CD4-positive, alpha-beta T cell treated with Interleukin-10 for 1 hour (primary cell): ENCODE results near the gene ZNF358.

Experiments
- DNase-seq: peaks from one replicate; pipeline ENCODE4 v3.0.0-alpha.2; 2020

Gene ZNF358

DNA sequence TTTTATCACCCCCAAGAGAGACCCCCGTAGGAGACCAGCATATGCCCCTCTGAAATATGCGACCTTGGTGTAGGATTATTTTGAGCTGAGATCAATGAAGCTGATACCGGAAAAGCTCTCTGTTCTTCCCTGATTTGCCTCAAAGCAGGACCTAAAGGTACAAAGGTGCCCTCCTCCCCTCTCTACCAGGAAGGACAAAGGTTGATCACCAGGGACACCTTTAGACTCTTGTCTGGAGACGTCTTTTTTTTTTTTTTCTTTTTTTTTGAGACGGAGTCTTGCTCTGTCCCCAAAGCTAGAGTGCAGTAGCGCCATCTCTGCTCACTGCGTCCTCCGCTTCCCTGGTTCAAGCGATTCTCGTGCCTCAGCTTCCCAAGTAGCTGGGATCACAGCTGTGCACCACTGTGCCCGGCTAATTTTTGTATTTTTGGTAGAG is 26.3 kb upstream of the ZNF358 start:
- DNase-seq = no peak

DNA sequence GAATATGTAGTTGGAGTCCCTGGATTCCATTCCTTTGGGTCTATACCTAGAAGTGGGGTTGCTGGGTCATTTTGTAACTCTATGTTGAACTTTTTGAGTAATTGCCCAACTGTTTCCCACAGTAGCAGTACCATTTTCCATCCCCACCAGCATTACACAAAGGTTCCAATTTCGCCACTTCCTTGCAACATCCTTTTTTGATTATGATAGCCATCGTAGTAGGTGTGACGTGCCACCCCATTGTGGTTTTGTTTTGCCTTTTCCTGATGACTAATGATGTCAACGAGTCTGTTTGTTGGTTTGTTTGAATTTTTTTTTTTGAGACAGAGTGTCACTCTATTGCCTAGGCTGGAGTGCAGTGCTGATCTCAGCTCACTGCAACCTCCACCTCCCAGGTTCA is 23.8 kb upstream of the ZNF358 start:
- DNase-seq = peak; percentile 29

DNA sequence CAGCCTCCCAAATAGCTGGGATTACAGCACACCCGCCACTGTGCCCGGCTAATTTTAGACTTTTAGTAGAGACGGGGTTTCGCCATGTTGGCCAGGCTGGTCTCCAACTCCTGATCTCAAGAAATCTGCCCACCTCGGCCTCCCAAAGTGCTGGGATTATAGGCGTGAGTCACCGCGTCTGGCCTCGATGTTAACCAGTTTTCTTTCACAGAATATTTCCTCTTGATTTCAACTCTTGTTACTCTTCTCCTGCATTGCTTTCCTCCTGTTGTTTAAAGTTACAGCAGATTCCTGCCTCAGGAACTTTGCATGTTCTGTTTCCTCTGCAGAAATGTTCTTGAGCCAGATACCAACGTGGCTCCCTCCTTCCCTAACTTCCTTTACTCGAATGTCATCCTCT is 23.3 kb upstream of the ZNF358 start:
- no peak for DNase-seq

DNA sequence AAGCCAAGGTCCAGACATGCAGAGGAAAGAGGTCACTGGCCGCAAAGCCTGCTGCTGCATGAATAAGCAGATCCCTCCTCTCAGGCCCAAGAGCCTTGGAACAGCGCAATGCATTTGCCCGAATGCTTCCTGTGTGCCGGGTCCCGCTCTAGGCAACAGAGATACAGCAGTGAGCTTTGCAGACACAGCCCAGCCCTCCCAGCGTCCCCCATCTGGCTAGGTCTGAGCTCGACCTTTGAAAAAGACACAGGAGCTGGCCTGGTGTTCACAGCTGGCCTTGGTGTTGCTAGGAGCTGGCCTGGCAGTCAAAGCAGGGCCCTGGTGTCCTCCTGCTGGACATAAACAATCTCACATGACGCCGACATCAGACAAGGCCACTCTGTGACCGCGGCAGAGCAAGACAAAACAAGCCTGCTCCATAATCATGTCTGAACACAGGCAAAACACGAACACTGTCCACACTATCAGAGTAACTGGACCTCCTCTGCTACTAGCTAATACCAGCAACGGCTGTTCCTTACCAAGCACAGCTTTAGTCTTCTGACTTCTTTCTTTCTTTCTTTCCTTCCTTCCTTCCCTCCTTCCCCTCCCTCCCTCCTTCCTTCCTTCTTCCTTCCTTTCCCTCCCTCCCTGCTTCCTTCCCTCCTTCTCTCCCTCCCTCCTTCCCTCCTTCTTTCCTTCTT is 21.3 kb upstream of the ZNF358 start:
- no peak for DNase-seq

DNA sequence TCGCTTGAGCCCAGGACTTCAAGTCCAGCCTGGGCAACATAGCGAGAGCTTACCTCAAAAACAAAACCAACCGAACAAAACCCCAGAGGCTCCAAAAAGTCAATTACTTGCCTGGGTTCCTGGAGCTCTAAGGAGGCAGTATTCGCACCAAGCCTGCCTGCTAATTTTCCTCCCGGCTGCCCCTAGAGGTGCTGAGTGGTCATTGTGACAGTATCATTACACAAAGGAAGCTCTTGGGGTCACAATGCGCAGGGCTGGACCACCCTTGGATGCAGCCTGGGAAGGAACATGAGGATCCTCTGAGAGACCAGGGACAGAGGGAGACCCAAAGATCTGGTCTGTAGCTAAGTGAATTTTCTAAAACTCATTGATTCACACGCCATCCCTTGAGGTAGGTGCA is 18.6 kb upstream of the ZNF358 start:
- no peak for DNase-seq

DNA sequence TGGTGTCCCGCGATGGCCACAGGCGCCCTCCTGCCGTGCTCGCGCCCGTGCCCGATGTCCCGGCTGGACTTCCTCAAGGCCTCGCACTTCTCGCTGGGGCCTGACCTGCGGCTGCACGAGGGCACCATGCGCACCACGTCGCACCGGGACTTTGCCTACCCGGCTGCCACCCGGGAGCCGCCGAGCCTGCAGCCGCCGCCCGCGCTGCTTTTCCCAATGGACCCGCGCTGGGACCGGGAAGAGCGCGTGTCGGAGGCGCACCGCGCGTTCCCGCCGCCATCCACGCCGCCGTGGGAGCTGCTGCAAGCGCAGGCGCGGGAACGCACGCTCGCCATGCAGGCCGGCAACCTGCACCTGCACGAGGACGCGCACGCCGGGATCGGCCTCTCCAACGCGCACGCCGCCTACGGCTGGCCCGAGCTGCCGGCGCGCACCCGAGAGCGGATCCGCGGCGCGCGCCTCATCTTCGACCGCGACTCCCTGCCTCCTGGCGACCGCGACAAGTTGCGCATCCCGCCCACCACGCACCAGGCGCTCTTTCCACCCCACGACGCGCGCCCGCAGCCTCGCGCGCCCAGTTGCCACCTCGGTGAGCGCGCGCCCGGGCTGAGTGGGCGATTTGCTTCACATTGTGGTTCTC is 15.0 kb upstream of the ZNF358 start:
- peak; percentile 31 for DNase-seq

DNA sequence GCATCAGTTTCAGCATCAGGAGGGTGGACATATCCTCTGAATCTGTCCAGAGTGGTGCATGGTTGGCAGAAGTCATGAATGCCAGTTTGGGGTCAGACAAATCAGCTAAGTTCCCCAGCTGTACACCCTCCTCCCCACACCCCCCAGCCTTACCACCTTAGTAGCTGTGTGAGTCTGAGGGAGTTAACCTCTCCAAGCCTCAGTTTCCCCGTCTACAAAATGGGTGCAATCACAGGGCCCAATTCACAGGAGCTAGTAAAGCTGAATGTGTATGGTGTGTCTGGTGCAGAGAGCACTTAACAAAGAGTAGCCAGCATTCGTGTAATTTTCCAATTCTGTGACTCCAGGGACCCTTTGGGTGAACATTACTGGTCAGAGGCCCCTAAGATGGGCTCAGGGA is 13.4 kb upstream of the ZNF358 start:
- DNase-seq = no peak

DNA sequence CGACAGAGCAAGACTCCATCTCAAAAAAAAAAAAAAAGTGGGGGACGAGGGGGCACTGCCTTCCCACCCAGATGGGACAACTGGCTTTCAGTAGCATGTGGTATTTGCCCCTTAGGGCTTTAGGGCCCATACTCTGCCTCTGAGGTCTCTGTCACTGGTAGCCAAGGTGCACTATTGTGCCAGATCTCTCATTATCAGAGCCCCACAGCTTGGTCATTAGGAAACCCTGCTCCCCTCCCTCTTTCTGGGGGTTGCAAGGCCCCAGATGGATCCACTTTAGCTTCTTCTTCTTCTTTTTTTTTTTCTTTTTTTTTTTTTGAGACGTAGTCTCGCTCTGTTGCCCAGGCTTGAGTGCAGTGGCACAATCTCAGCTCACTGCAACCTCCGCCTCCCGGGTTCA is 11.2 kb upstream of the ZNF358 start:
- DNase-seq = no peak

DNA sequence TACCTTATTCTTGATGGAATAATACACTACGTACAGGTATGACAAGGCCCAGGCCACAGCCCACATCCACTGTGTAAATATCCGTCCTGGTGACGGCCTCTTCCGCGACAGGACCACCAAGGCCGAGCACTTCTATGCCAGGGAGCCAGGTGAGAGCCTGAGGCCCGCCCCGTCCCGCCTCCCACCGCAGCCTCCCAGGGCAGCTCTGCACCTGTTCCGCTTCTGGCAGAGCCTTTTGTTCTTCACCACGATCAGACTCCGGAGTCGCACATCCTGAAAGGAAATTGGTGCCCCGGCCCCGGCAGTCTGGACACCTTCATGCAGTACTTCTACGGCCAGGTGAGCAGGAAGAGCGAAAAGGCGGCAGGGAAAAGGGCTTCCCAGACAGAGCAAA is 10.6 kb upstream of the ZNF358 start:
- DNase-seq = no peak

DNA sequence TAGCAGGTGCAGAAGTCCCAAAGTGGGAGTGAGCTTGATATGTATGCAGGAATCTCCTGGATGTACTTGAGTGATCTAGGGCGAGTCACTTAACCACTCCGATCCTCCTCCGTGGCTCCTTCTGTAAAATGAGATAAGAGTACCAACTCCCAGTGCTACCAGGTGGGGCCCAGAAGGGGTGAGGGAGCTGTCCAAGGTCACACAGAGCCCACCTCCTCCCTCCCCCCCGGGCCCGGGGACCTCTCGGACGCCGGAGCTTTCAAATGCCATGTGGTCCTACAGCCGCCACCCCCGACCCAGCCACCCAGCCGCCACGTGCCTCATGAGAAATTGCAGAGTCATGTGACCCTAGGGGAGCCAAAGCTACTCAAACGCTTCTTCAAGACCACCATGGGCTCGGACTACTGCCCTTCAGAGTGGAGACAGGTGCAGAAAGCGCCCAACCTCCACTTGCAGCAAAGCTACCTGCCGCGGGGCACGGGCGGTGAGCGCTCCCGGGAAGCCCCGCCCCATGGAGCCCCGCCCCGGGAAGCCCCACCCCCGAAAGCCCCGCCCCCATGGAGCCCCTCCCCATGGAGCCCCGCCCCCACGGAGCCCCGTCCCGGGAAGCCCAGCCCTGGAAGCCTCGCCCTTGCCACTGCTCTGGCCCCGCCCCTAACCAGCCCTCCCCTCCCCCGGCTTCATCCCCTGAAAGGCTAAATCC is 10.1 kb upstream of the ZNF358 start:
- no peak for DNase-seq

DNA sequence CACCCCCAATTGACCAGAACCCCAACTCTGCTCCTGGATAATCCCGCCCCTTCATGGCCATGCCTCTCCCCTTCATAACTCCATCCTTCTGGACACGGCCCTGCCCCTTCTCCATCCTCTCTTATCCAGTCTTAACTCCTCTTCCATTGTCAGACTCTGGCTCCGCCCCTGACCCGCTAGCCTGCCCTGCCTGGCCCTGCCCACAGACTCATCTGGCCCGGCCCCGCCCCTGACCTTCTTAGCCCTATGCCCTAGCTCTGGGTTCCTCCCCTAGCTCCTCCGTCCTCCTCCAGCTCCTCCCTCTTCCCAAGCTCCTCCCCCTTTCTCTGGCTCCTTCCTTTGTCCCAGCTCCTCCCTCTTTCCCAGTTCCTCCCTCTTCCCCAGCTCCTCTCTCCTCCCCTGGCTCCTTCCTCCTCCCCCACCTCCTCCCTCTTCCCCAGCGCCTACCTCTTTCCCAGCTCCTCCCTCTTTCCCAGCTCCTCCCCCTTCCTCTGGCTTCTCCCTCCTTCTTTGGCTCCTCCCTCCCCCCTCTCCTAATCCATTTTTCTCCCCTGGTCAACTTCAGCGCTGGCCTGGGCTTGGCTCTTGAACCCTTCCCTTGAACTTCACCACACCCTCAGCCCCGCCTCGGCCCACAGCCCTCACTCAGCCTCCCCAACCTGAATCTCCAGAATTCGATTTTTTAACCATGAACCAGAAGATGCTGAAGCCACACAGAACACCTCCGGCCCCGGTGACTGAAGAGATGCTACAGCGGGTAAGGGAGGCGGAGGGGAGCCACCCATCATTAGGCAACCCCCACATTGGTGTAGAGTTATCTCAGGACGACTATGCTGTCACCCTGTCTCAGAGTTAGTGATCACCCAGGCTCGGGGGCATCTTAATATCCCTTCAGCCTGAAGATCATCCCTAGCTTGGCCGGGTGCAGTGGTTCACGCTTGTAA is 9.2 kb upstream of the ZNF358 start:
- DNase-seq = peak; percentile 39

DNA sequence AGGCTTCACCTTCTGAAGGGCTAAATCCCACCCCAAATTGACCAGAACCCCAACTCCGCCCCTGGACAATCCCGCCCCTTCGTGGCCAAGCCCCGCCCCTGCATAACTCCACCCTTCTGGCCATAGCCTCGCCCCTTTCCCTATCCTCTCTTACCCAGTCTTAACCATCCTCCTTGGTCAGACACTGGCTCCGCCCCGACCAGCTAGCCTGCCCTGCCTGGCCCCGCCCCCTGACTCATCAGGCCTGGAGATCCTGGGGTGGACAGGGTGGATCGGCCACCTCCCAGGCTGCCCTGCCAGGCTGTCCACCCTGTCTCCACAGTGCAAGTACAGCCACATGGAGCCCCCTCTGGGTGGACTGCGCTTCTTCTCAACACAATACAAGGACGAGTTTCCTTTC is 8.0 kb upstream of the ZNF358 start:
- no peak for DNase-seq

DNA sequence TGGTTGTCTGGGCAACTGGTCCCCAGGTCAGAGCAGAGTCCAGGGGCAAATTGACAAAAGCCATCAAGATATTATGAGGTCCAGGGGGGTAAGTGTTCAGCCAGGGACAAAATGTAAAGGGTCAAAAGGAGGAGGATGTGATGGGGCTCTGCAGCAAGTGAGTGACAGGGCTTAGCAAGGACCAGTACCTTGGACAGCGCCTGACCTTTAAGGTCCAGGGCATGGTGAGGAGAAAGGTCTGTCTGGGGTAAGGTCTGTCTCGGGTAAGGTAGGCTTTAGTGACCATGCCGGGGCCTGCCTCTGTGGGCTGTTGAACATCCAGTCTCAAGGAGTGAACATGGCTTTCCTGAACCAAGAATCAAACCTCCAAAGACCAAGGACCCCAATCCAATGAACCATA is 6.3 kb upstream of the ZNF358 start:
- DNase-seq = no peak

DNA sequence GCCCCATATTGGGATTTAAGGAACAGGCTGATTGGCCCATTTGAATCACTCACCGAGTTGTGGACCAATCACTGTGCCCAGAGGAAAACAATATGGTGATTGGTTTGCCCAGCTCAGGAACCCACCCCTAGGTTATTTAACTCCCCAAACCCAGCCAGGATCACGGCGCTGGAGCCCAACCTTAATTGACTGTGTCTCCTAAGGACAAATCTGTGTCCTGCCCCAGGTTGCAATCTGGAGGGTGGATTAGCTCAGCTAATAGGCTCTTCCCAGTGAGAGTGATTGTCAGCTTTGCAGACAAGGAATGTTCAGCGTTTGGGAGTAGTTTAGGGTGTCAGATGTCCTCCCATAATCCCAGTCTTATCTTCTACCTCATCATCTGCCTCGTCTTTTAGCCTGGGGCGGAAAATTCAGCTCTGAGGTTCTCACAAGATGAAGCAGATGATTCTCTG is 3.5 kb upstream of the ZNF358 start:
- no peak for DNase-seq

DNA sequence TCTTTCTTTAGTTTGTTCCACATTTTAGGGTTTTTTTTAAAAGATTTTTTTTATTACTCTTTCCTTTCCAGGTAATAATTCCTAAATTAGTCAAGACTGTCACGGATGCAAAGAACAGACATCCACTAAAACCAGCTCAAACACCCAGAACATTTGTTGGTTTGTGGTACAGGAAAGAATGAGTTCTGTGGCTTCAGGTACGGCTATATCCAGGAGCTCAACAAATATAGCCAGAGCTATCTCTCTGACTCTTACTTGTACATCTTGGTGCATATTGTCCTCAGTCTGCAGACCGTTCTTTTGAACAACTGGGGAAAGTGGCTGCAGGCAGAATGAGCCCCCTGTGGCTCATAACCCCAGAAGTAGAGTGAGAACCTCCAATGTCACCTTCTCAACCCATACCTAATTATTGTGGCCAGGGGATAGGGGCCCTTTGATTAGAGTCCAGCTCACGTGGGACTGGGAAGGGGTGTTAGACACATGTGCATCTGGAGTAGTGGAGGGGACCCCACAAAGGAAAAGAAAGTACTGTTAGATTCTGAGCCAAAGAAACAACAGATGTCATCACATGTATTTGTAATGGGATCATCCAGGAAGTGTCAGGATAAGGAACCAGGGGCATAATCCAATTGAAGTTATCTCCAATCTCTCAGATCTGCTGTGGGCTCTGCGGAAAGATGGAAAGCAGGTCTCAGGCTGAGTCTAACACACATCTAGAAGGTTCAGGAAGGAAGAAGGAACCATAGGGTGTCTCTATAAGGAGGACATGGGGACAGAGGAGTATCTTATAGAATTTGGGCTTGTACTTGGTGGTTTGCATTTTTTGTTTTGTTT is 1.9 kb upstream of the ZNF358 start:
- DNase-seq = no peak

DNA sequence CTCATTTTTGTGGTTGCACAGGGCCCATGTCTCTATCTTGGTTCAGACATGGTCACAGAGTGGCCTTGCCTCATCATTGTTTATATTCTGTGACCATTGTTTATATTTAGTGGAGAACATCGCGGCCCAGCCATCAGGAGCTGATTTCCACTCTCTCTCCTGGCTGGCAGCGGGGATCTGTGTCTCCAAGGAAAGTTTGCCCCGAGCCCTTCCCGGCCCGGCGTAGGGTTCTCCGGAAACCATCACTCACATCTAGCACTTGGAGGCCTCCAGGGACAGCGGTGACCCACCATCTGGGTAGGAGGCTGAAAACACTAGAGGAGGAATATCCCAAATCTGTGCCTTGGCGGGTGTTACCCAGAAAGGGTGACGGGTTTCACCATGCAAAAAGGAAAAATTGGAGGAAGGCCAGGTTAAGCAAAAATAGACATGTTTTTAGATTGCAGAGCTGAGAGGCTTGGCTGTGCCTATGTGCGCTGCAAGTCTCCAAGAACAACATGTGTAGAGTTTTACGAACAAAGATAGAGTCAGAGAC is 726 bp upstream of the ZNF358 start:
- no peak for DNase-seq

DNA sequence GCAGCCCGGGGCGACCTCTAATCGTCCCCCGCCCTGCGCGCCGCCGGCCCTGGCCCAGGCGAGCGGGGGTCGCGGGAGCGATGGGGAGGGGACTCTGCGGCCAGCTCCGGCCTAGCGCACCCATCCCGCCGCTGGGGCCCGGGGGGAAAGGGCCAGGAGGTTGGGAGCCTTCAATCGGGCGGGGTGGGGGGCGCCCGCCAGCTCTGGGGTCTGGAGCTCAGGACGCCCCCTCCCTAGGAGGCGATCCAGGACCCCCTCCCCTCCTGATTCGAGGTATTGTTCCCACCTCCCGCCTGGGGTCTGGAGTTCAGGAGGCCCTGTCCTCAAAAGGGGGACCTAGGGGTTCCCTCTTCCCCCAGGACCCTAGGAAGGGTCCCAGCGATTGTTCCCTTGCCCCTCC is 430 bp downstream of the ZNF358 start:
- no peak for DNase-seq

DNA sequence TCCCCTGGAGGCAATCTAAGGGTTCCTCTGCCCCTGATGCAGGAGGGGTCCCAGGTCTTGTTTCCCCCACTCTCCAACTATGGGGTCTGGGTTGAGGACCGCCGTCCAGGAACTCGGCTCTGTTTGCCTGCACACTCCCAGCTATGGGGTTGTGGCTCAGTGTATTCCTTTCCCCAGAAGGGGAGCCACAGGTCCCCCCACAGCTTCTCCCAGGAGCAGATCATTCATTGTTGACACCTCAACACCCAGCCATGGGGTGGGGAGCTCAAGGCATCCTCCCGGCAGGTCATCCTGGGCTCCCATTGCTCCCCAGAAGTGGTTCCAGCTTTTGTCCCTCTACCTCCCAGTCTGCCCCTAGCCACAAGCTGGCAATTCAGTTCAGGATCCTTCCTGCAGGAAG is 975 bp downstream of the ZNF358 start:
- DNase-seq = no peak

DNA sequence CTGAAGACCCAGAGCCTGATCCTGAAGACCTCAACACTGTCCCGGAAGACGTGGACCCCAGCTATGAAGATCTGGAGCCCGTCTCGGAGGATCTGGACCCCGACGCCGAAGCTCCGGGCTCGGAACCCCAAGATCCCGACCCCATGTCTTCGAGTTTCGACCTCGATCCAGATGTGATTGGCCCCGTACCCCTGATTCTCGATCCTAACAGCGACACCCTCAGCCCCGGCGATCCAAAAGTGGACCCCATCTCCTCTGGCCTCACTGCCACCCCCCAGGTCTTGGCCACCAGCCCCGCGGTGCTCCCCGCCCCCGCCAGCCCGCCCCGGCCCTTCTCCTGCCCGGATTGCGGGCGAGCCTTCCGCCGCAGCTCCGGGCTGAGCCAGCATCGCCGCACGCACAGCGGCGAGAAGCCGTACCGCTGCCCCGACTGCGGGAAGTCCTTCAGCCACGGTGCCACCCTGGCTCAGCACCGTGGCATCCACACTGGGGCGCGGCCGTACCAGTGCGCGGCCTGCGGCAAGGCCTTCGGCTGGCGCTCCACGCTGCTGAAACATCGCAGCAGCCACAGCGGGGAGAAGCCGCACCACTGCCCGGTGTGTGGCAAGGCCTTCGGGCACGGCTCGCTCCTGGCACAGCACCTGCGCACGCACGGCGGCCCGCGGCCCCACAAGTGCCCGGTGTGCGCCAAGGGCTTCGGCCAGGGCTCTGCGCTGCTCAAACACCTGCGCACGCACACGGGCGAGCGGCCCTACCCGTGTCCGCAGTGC is 3.6 kb downstream of the ZNF358 start:
- DNase-seq = no peak

DNA sequence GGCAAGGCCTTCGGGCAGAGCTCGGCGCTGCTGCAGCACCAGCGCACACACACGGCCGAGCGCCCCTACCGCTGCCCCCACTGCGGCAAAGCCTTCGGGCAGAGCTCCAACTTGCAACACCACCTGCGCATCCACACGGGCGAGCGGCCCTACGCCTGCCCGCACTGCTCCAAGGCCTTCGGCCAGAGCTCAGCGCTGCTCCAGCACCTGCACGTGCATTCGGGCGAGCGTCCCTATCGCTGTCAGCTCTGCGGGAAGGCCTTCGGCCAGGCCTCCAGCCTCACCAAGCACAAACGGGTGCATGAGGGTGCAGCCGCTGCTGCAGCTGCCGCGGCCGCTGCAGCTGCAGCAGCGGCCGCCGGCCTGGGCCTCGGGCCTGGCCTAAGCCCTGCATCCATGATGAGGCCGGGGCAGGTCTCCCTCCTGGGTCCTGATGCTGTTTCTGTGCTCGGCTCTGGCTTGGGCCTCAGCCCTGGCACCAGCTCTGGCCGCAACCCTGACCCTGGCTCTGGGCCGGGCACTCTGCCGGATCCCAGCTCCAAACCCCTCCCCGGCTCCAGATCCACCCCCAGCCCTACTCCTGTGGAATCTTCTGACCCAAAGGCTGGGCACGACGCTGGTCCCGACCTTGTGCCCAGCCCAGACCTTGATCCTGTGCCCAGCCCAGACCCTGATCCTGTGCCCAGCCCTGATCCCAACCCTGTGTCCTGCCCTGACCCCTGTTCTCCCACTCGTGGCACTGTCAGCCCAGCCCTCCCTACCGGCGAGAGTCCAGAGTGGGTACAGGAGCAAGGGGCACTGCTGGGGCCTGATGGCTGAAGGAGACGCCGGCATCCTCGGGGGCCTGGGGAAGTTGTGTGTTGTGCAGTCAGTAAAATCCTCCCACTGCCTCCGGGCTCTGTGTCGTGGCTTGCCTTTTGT is 4.5 kb downstream of the ZNF358 start:
- no peak for DNase-seq
